ENCODE measurements around the gene TTC6. TPM values are rescaled to one million over a fixed set of nuclear protein-coding genes. Genes with fewer than 3 reads are reported as not detected.

The TTC6 gene
- total RNA-seq, 1 experiment from 2014 or later, result 0.14 TPM

DNA sequence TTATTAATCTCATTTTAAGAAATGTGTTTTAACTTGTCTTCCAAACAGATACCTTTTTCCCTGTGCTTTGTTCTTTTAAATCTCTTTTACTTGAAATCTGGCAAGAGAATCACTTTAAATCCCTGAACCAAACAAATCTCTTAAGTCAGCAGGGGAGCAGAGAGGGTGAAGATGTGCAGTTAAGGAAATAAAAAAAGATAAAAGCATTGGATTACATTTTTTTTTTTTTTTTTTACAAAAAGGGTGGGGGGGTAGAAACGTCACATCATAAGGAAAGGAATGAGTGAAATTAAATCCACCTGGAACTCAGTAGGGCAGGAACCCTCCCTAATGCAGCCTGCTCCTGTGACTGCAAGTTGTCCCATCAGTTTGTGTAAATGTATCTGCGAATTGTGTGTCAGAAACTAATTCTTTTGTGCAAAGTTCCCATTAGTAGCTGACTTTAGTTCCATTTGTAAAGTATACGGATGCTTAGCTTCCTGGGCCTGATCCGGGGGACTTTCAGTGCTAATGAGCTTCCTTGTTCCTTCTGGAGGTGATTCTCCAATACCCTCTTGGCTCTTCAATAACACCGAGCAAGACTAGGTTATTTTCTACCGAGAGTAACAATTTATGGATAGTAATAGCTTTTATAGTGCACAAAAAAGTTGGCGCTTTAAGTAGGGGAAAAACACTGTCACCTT lies 1.5 kb downstream of the TTC6 start:
- no peak for DNase-seq (ENCODE audit: low spot score)

DNA sequence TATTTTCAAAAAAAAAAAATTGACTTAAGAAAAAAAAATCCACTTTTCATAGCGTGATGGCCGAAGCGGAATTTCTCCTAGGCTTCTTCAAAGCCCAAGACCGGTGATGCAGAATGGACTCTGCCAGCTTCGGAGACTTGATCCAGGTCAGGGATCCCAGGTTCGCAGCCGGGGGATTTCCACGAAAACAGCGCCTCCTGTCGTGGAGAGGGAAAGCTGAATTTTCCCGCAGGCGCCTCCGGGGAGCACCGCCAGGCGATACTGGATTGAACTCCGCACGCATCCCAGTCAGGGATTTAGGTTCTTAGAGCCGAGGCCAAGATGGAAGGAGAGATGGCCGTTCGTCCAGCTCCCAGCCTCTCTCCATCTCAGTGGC lies 2.1 kb downstream of the TTC6 start:
- no peak for DNase-seq (ENCODE audit: low spot score)

DNA sequence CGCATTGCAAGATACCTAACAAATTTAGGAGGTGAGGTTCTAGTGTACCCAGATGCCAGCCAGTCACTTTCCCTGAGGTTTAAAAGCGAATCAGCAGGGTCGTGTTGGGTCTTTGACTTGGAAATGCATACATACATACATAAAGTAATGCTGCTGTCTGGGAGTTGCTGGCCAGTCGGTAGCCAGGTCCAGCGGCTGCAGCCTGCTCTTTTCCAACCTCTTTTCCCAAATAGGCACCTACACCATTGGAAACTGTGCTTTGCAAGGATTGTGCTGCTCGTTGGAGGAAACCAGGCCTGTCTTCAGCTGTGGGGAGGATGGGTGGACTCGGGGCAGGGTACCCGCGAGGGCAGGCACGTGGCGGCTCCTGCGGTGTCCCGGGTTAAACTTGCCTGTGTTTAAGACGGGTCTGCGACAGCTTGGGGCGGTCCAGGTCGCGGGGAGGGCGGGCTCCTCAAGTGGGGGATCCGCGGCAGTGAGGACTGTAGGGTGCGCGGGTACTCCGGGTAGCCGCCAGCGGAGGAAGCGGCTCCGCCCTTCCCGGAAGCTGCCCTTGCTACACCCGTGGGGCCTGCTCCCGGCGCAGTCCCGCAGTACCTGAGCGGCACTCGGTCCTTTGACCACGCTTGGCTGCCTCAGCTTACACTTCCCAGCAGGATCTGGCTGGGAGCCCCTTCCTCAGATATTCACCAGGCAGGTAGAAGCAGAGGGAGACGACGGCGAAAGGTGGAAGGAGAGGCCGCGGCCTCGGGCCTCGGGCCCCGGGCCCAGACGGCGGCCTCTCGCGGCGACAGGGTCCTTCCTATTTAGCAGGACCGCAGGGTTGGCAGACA lies 2.7 kb downstream of the TTC6 start:
- no peak for DNase-seq (ENCODE audit: low spot score)

DNA sequence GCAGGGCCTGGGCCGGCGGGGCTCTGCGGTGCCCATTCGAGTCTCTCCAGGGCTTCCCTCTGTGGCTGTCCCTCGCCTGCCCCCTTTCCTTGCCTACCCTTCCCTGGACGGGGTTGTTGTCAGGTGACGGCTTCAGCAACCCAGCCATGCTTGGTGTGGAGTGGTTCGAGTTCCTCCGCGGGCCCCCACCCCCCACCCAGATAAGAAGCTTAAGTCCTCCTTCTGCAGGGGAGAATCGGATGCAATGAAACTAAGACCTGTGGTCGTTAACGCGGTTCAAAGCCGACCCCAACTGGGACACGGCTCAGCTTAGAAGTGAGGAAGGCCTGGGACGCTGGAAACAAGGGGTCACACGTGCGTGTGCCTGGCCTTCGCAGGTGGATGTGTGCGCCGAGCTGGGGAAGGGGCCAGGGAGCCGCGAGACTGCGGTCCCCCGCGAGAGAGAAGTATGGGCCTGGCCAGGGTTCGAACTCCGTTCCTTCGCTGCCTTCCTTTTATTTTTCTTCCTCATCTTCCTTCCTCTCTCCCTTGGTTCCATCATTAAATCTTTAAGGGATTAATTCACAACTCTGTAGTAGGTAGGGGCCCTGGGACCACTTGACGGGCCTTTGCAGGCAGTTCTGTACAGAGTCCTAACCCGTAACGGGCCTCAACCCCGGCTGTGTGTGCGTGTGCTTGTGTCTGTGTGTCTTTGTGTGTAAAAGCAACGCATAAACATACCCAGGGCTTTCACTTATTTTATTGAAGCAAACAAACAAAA lies 3.5 kb downstream of the TTC6 start:
- no peak for DNase-seq (ENCODE audit: low spot score)

DNA sequence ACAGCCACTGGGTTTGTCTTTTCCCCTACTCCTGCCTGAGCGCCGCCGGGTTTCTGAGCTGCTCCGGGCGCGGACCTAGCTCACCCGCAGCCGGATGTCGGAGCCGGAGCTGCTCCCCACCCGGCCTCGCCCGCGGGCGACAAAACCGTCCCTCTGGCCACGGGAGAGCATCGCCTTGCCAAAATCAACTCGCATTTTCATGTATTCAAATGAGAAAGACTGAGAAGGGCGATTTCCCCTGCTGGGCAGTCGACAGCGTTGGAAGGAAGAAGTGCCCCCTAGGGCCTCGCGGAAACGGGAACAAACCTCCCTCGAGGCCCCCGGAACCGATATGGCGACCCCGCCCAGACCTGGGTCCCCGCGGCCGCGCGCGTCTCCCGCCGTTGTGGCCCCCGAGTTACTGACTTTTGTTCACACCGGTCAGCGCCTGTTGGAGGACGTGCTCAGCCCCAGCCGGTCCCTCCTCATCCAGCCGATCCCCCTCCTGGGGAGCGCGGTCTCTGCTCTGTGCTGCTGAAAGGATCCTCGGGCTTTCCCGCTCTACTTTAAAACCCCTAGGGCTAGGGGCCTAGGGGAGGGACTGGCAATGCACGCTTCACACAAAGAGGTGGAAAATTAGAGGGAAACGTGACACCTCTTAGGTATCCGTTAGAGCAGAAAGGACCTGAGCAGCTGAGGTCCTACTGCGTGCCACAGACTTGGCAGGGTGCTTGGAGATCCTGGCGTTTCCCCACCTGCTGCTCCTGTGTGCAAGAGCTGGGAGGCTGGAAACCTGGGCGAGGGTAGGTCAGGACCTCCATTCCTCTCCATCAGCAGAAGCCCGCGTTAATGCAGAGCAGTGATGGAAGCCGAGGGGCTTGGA lies 4.3 kb downstream of the TTC6 start:
- no peak for DNase-seq (ENCODE audit: low spot score)

DNA sequence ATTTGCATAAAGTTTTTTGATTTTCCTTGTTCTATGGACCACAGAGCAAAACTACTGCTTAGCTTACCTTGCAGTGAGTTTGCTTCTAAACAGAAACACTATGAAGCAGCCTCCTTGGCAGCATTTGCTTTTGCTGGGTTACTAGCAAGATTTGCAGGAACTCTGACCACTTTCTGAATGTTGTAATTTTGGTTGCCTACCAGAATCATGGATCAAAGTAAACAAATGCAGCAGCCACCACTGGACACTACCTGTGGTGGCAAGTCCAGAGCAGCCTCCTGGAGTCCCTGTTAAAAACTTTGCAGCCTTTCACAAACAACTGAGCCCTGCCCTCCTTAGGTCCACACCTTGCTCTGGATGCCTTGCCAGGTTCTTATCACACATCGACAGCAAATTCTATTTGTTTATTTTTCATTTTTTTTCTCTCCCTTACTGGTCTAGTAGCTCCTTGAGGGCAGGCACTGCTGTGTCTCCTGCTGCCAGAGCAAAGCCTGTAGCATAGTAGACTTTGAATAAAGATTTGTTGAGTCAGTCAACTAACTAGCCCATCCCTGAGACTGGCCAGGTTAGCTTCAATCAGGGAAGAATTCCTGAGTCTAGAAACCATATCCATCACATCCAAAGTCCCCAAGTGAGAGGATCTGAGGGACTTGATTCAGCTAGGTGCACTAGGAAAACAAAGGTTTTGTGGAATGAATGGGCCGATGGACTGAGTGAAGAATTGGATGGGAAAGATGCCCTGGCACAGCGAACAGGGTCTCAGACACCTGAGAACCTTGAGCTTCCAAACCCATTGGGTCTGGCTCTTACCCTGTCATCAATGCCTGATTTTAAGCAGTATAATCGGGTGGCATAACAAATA lies 5.7 kb downstream of the TTC6 start:
- no peak for DNase-seq (ENCODE audit: low spot score)

DNA sequence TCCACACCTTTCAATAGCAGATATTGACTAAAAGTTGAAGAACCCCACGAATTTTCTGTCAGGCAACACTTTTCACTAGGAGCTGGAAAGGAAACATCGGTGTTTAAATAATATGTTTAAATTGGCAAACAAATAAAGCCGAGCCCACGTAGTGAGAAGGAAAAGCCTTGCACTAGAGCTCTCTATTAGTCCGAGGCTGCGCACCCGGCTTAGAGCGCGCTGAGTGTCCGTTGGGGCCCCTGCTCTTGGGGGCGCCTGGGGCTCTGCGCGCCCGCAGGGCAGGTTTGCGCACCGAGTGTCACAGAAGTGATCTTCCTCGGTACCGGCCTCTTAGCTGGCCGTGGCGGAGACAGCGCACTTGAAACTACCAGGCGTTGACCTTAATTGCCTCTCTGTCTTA lies 6.4 kb downstream of the TTC6 start:
- DNase-seq (ENCODE audit: low spot score), result no peak

DNA sequence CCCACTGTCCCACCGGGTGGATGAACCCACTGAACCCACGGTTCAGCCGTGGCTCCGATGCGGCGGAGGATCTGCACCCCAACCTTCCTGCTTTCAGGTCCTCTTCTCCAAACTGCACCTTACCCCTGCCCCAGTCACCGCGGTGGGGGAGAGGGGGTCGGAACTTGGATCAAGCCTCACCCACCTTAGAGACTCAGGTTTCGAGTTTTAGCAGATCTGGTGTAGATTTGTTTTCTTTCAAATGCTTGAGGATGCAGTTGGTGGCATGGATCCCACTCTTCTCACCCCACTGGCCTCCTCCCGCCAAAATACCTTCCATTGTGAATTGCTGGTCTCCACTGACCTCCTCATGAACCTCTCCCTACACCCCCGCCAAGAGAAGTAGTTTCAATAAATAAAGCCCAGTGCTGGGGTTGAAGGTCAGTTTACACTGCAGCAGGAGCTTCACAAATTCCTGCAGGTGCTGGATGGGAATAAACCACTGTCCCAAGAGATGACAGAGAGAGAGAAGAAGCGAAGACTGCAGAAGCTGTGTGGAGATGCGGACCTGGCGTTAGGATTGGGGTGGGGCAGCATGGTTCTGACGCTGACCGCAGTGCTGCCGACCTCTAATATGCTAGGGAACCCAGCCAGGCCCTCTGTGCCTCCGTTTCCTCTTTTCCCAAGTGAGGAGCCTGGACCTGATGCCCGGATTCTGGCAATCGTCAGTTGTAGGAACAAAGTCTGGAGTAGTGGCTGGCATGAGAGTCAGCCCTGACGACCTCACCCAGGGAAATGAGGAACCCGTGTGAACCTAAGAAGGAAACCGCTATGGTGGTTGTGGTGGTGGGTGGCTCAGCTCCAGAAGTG lies 7.4 kb downstream of the TTC6 start:
- DNase-seq (ENCODE audit: low spot score), result no peak

DNA sequence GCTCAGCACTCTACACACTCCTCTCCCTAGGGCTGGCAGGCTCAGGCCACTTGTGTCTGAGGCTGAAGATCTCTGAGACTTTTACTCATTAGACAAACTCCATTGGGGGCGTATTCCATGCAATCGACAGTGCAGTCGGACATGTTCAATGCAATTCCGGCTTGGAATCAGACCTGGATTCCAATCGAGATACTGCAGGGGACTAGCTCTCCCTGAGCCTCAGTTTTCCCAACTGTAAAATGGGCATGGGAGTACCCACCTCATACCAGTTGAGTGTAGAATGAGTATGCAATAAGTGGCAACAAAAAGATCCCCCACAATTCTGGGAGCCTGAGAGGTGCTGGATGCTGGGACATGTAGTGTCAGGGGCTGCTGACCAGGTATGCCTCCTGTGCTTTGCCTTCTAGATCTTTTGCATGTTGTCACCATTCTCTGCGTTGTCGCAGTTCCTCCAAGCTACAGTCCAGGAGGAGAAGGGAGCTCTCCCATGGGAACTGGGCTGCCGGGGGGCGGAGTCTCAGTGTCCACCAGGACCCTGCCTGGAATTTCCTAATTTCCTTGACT lies 8.3 kb downstream of the TTC6 start:
- DNase-seq (ENCODE audit: low spot score), result no peak

DNA sequence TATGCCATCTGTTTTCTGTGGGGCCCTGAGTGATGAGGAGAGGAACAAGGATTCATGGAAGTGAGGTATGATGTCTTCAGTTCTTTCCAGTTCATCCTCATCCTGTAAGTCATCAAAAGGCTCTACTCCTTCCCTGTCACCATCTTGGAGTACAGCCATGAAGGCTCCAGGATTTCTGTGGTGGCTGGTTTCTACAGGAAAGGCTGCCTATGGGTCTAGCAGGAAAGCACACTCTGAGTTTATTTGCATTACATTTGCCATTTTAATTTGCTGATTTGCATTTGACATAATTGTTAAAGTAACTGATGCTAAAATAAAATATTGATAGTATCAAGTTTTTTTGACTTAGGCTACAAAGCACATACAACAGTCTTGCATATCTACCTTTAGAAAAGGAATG lies 11.2 kb downstream of the TTC6 start:
- no peak for DNase-seq (ENCODE audit: low spot score)

DNA sequence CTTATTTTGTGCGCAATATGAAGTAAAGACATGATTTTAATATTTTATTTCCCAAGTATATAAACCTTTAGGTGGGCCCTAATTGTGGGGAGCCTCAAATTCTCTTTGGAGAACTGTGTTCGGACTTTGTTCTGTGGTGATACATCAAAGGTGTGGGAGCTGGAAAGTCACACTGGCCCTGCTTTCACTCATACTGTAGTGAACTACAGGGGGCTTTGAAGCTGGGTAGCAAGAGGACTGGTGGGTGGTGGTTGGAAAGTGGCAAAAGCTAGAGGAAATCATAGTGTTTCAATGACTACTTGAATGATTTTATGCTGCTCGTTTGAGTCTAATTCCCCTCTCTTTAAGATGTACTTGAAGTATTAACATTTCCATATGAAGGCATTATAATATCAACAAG lies 13.2 kb downstream of the TTC6 start:
- DNase-seq (ENCODE audit: low spot score), result no peak

DNA sequence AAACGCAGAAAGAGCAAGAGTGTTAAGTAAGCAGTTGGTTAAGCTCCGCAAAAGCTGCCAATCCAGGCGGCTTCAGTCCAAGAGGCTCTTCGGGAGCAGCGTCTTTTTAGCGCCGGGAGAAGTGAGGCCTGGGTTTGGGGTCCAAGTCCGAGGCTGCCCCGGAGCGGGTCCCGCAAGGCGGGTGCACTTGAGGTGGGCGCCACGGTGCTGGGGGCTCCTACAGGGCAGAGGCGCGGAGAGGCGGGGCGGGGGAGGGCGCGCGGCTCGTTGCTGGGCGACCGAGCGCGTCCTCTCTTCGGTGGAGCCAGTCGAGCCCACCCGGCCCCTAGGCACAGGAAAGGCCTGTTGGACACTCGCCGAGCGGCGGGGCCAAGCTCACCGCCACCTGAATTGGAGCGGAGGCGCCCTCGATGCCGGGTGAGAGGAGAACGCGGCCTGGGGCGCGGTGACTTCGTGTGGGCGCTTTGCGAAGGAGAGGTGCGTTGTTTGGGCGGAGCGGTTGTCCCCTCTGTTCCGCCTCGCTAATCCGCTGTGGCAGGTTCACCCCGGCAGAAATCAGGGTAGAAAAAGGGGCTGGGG lies 15.6 kb downstream of the TTC6 start:
- DNase-seq (ENCODE audit: low spot score), result no peak

DNA sequence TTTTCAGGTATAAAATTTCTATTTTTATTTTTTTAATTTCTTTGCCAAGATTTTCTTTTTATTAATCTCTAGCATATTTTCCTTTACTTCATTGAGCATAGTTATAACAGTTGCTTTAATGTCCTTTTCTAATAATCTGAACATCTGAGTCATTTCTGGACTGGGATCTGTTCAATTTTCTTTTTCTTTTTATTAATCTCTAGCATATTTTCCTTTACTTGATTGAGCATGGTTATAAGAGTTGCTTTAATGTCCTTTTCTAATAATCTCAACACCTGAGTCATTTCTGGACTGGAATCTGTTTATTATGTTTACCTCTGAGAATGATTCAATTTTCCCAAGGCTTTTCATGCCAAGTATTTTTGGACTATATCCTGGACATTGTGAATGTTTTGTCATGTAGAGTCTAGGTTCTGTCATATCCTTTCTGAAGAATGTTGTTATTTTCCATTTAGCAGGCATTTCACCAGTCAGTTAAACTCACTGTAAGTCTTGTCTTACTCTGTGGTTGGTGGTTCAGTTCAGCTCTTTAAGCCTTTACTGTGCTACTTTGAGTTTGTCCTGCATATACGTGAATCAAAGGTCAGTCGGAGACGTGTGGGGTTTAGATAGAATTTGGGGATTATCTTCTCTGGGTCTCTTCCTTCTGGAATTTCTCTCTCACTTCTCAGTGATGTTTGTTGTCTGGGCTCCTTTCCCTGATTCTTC lies 20.3 kb downstream of the TTC6 start:
- DNase-seq (ENCODE audit: low spot score), result no peak

DNA sequence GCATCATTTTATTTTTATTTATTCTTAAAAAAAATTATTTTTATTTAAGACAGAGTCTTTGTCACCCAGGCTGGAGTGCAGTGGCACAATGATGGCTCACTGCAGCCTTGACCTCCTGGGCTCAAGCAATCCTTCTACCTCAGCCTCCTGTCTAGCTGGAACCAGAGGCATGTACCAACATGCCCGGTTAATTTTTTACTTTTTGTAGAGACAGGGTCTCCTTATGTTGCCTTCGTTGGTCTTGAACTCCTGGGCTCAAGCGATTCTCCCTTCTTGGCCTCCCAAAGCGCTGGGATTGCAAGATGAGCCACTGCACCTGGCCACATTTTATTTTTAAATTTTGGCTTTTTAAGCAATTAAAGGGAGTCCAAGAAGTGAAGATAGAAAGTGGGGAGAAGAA lies 21.4 kb downstream of the TTC6 start:
- DNase-seq (ENCODE audit: low spot score), result no peak

DNA sequence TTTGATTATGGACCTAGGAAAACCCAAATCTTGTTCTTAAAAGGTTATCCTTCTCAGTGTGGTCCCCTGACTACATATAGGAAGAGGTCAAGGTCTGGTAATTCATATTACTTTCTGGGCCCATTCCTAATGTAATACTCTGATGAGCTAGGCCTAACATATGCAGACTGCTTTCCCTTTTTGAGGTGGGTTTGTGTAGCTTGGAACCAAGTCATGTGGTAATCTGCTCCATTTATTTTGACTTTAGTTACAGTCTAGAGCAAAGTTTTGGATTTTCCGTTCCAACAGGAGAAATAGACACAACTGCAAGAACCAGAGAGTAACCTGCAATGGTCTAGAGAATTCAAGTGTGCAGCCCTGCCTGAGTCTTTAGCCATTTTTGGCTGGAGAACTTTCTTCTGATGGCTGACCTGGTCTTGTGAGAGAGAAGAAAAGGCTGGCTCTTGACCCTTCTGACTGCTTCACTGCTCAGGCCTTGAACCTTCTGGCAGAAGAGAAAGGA lies 22.5 kb downstream of the TTC6 start:
- DNase-seq (ENCODE audit: low spot score), result no peak

DNA sequence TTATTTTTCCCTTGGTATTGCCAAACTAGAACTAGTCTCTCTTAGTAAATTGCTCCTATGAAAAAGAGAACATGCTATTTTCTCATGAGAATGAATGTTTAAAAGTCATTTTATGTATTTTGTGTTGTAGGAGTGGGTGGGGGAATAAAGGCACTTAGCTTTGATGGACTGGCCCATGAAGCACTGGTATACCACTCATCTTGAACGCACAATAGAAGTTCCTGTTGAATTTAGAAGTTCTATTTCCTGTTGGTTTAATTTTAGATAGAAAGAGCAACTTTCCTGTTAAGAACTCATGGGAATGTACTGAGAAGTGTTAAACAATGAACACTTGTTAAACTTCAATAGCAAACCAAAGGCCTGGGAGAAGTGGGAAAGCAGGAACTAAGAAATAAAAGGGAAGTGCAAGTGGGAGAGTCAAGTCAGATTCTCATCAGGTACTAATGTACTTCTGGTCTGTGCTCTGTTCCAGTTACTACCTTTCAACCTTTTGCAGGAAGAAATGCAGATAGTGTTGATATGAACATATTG lies 23.1 kb downstream of the TTC6 start:
- no peak for DNase-seq (ENCODE audit: low spot score)

DNA sequence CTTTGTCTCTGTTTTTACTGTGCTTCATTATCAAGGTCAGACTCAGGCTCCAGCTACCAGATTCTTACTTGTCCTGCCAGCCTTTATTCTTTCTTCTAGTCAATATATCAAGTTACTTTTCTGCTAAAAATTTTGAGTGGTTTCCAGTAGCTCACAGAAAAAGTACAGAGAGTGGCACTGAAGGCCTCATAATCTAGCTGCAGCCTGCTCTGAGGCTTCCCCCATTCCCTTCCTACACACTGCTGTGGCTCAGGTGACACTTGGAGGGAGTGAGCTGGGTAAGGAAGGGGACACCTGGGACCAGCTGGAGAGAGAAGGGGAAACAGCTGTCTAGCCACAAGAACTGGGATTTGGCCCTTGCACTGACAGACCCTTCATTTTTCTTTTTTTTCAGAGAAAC lies 25.4 kb downstream of the TTC6 start:
- DNase-seq (ENCODE audit: low spot score), result no peak
